KG1 (cell line): ENCODE results near the gene TRMT112.
"Not testable (repeated sequence)": the region's sequence is repeated elsewhere in the genome, so short reads cannot be mapped to it uniquely, and the experiment has no call there.

Source experiments
- DNase-seq: peaks from one replicate; lab custom pipeline; 2025; lab: John Stamatoyannopoulos, UW

Gene TRMT112

DNA sequence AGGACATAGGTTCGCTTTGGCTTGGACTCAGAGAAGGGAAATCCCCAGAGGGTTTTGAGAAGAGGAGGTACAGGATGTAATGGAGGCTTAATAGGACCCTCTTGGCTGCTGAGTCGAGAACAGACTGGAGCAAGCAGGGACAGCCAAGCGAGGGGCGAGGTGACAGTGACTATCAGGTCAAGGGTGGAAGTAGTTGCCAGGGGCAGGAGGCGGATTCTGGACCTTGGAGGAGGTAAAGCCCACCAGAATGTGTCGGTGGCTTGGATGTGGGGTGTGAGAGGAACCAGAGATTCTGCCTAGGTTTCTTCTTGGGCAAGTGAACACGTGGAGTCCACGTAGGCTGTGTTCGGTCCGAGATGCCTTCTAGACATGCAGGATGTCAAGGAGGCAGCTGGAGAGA is 4.4 kb downstream of the TRMT112 start:
- no peak for DNase-seq

GRCh38 chr11:64307795-64308194 is 9.6 kb downstream of the TRMT112 start:
- not testable (repeated sequence) for DNase-seq

- DNase-seq, result no peak
These were observed 10.3 kb downstream of the TRMT112 start for GRCh38 chr11:64306876-64307622.

GRCh38 chr11:64306563-64306875 is 10.8 kb downstream of the TRMT112 start:
- DNase-seq, result no peak

GRCh38 chr11:64305691-64306562 is 11.4 kb downstream of the TRMT112 start:
- peak; percentile 74 for DNase-seq

DNA sequence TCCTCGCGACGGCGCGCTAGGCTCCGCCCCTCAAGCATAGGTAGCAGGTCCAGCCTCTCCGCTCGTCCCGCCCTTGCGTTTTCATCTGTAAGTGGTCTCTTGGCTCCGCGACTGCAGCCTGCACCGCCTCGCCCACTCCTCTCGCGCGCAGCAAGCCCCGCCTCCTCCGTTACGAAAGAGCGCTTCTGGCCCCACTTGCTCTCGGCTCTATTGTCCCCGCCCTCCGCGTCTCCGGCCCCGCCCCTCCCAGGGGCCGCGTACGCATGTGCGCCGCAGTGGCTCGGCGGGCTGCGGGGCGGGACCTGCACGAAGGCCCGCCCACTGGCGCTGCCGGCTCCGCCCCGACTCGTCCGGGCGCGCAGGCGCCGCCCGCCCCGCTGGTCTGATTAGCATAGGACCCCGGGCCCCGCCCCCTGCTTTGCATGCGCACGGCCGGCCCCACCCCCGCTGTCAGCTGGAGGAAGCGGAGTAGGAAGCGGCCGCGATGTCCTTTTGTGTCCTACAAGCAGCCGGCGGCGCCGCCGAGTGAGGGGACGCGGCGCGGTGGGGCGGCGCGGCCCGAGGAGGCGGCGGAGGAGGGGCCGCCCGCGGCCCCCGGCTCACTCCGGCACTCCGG is 12.2 kb downstream of the TRMT112 start, which contains the start of gene ESRRA:
Gene ESRRA (plus strand): TSS at position 450 of the 616 bp plus-strand sequence. CDS start 1,656 bp downstream, outside the sequence.
- peak; percentile 100 for DNase-seq

DNA sequence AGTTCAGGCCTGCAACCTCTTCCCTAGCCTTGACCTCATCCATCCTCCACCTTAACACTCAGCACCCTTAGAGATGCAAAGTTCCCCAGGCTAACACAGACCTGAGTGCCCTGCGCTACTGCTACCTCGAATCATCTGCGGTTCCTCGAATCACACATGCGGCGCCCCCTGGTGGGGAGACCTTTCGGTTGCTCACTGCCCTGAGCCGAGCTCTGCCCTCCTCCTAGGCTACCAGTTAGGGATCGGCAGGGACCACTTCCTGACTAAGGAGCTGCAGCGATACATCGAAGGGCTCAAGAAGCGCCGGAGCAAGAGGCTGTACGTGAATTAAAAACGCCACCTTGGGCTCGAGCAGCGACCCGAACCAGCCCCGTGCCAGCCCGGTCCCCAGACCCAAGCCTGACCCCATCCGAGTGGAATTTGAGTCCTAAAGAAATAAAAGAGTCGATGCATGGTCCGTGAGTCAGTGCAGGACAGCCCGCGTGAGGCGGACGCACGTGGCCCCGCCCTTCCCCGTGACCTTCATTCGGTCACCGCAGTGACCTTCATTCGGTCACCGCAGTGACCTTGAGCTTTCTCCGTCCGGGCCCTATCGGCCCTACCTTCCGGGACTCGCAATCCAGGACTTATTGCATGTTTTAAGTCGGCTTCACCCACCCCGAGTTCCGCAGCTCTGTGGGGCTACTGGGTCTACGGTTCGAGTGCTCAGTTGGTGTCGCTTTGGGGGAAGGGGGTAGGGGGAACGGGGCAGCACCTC is 12.9 kb downstream of the TRMT112 start:
- DNase-seq, result peak; percentile 92

- no peak for DNase-seq
These were observed 13.4 kb downstream of the TRMT112 start for GRCh38 chr11:64304032-64304315.

DNA sequence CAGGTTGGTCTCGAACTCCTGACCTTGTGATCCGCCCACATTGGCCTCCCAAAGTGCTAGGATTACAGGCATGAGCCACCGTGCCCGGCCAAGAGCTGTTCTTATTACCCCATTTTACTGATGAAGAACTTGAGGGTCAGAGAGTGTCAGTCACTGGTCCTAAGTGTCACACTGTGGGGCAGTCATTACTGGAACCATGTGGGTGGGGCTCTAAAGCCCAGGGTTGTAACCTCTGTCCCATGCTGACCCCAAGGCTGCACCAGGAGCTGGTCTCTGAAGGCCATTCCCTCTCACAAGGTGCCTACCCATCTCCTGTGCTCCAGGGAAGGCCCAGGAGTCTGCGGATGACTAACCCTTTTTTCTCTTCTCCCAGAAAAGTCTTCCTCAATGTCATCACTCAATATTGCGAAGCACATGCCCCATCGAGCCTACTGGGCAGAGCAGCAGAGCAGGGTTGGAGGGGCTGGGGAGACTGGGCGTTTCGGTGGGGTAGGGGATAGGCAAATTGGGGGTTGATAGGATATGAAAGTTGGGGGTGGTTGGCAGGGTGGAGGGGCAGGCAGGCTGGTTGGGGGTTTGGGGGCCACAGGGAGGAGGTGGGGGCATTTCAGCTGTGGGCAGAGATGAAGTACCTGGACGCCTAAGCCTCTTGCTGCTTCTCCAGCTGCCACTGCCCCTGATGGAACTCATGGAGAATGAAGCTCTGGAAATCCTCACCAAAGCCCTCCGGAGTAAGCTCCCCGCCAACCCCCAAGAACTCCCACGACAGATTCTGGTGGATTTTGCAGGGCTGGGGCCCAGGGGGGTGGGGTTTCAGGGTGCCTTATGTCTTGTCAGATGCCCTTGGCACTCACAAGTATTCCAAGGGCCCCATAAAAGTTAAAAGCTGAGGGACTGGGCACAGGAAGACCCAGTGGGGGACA is 14.0 kb downstream of the TRMT112 start:
- no peak for DNase-seq

- no peak for DNase-seq
These were observed 17.3 kb downstream of the TRMT112 start, which contains the start of gene CATSPERZ for GRCh38 chr11:64299847-64300648. Gene CATSPERZ, plus strand, starts transcription at chr11:64300358. Its CDS starts 53 bp downstream, at chr11:64300411.

DNA sequence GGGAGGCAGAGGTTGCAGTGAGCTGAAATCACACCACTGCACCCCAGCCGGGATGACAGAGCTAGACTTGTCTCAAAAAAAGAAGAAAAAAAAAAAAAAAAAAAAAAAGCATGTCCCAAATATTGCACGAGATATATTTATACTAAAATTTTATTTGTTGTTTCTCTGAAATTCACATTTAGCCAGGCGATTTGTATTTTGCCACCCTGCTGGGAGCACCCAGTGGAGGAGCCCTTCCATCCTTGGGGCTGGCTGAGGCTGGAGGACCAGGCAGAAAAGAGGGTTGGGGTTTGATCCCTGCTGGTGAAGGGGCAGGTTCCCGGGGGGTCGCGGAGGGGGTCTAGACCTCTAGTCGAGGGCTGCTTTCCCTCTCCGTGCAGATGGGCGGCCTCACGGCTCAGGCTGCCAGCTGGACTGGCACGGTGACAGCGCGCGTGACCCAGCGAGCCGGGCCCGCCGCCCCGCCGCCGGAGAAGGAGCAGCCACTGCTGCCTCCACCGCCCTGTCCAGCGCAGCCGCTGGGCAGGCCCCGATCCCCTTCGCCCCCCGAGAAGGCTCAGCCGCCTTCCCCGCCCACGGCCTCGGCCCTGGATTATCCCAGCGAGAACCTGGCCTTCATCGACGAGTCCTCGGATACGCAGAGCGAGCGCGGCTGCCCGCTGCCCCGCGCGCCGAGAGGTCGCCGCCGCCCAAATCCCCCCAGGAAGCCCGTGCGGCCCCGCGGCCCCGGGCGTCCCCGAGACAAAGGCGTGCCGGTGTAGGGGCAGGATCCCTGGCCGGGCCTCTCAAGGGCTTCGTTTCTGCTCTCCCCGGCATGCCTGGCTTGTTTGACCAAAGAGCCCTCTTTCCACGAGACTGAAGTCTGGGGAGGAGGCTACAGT is 18.2 kb downstream of the TRMT112 start:
- no peak for DNase-seq

DNA sequence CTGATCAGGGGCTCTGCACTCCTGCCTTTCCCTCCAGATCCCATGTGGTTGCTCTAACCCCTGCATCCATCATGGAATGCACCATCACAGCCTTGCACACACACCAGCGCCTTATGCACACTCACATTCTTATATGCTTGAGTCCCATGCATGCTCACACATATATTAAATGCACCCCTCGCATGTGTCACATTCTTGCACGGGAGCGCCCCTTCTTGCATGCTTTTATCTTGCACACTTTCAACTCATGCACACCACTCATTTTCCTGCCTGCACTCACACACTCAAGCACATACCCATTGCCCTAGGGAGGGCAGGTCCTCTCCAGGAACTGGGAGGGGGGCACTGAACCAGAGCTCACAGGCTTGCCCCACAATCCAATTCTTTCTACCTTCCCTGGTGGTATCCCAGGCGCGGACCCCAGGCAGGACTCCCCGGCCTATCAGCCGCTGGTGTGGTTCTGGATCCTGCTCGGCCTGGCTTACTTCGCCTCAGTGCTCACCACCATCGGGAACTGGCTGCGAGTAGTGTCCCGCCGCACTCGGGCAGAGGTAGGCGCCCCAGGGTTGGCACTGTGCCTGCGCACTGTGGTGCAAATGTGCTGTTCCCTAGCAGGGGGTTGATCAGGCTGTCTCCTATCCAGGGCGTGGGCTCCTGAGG is 19.5 kb downstream of the TRMT112 start:
- no peak for DNase-seq

- no peak for DNase-seq
These were observed 20.3 kb downstream of the TRMT112 start for GRCh38 chr11:64296830-64297698.

DNA sequence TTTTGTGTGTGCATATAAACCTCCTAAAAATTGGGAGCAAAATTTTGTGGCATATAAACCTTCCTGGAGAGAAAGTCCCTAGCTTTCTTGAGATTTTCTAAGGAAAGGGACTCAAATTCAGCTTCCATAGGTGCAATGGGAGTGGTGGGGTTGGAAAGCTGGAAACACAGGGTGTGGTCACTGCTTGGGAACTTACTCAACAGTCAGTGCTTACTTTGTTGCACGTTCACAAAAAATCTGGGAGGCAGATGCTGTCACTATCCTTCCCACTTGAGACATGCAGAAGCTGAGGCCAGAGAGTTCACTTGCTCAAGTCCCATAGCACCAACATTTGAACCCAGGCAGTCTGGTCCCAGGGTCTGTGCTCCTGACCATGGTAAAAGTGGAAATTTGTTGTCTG is 21.1 kb downstream of the TRMT112 start:
- no peak for DNase-seq

DNA sequence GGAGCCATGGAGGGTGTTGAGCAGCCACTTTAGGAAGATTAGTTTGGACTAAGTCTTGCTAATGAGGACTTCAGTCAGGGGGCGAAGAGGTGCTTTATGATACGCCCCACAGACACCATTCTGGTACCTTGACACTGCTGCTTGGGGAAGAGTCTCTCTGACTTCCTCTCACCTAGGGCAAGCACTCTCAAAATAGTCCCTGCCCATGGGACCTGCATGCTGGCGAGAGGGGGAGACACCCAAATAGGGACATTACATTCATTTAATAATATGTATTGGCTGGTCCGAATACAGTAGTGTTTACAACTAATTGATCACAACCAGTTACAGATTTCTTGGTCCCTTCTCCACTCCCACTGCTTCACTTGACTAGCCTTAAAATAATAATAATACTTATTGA is 21.6 kb downstream of the TRMT112 start:
- DNase-seq, result no peak

GRCh38 chr11:64294774-64295173 is 22.6 kb downstream of the TRMT112 start:
- no peak for DNase-seq

DNA sequence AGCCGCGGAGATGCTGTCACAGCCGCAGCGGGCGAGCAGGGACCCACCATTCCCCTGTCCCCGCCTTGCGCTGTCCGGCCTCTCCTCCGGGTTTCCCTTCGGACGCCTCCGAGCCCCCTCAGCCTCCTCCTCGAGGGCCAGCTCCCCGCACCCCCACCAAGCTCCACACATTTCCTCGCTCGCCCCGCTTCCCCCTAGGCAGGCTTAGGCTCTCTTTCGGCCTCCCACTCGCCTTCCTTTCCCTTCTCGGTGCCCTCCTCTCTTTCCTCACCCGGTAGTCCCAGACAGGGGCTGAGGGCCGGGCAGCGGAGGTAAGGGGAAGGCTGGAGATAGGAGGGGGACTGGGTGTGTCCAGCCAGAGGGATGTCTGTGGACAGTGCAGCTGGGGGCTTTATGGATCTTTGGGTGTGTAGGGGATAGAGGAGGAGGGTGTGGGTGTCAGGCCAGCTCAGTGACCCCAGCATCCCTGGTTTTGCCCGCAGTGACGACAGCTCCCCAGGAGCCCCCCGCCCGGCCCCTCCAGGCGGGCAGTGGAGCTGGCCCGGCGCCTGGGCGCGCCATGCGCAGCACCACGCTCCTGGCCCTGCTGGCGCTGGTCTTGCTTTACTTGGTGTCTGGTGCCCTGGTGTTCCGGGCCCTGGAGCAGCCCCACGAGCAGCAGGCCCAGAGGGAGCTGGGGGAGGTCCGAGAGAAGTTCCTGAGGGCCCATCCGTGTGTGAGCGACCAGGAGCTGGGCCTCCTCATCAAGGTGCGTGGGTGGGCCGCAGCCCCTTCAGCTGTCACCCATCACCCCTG is 24.7 kb downstream of the TRMT112 start:
- no peak for DNase-seq
